SJSA1 (cell line): ENCODE results near the gene PGAP2. TPM values are rescaled to one million over a fixed set of nuclear protein-coding genes. Genes with fewer than 3 reads are reported as not detected.
A peak's percentile ranks its signal among the peaks of the same experiment; 100 is the strongest.
"Not testable (repeated sequence)": the region's sequence is repeated elsewhere in the genome, so short reads cannot be mapped to it uniquely, and the experiment has no call there.

Experiments used
- DNase-seq, 2 experiments: peaks; one replicate each; pipeline ENCODE4 v3.0.0-alpha.2; 2015 to 2020; ENCODE audit warnings: low spot score in 2 of 2, low read depth in 1 of 2
- H3K27ac ChIP-seq: fragments of 250-450 bp; sonication (Bioruptor Pico); 2 replicates; pipeline ENCODE4 v1.5.1; 2020; ENCODE audit warnings: mild to moderate bottlenecking, moderate library complexity
- H3K27me3 ChIP-seq: fragments of 250-450 bp; sonication (Bioruptor Pico); replicated peaks from 2 replicates; pipeline ENCODE4 v1.5.1; 2020; ENCODE audit warnings: mild to moderate bottlenecking, moderate library complexity
- H3K36me3 ChIP-seq: fragments of 250-450 bp; sonication (Bioruptor Pico); 2 replicates; pipeline ENCODE4 v1.5.1; 2020; ENCODE audit warnings: mild to moderate bottlenecking
- H3K4me1 ChIP-seq: fragments of 250-450 bp; sonication (Bioruptor Pico); replicated peaks from 2 replicates; pipeline ENCODE4 v1.6.1; 2021; ENCODE audit warnings: mild to moderate bottlenecking
- H3K4me3 ChIP-seq: fragments of 250-450 bp; sonication (Bioruptor Pico); 2 replicates; pipeline ENCODE4 v1.5.1; 2020; ENCODE audit warnings: mild to moderate bottlenecking
- H3K9me3 ChIP-seq: fragments of 250-450 bp; sonication (Bioruptor Pico); replicated peaks from 2 replicates; pipeline ENCODE4 v1.5.1; 2020; ENCODE audit warnings: mild to moderate bottlenecking
- total RNA-seq: library from RNA; depleted of rRNA; stranded (reverse); fragments of >200 nt; shearing (Covaris generic); gene quantifications from 2 replicates; pipeline ENCODE4 v1.2.3, GENCODE V29; 2014; rRNA removed

Gene PGAP2
- total RNA-seq = 6.7 and 16.1 TPM in 2 replicates

DNA sequence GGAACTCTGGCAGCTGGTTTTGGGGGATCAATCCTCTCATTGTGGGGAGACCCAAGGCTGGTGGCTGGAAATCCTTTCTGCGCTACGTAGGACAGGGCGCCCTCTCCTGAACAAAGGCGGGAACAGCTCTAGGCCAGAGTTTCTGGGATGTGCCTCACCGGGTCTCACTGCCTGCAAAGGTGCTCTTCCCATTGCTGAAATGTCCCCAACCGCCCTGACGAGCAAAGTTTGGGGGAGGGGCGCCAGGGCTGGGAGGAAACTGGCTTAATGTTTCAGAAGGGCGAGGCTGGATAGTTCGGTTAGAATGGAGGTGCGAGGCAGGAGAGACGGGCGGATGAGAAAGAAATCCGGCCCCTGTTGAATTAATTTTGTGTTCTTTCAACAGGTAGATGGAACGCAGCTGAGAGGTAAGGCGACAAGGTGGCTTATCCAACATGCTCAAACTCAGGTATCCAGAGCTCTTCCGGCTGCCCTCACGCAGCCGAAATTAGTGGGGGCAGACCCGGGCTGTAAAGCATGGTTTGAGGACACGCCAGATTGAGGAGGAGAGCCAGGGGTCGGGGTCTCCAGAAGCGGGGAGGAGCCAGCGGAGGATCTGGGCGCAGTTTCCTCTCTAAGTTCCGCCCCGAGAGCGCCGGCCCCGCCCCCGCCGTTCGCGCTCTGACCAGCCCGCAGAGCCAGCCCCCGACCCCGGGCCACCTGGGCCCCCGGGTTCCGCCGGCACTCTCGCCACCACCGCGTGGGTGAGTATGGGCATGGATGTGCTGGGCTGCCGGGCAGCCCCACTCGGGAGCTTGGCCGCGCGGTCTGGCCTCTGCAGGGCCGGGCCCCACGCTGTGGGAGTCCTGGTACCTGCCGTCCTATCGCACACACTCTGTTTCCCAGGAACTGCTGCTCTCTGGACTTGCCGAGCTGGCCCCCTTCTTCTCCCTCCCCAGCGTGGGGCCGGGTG is at the start of gene PGAP2:
Gene PGAP2 (plus strand): TSS at position 652 of the 952 bp plus-strand sequence. CDS start 2,700 bp downstream, outside the sequence.
- H3K9me3 ChIP-seq = no peaks in the 10 kb centered on the region
- H3K27ac ChIP-seq = no peak within 1 kb of the TSS
- peak within 1 kb of the TSS; percentile 45 for H3K4me3 ChIP-seq
- peaks cover 12% of the 10 kb centered on the region for H3K4me1 ChIP-seq
- peak; percentile 57 to 67 for DNase-seq
- no peaks in the 10 kb centered on the region for H3K36me3 ChIP-seq
- H3K27me3 ChIP-seq = no peaks in the 10 kb centered on the region

DNA sequence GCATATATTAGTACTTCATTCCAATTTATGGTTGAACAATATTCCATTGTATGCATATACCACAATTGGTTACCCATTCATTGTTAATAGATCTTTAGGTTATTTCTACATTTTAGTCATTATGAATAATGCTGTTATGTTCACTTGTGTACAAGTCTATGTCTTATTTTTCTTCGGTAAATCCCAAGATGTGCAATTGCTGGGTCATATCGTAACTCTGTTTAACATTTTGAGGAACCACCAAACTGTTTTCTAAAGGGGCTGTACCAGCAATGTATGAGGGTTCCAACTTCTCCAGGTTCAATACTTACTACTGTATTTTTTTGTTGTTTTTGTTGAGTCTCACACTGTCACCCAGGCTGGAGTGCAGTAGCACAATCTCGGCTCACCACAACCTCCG is 44.1 kb upstream of the PGAP2 start:
- Histone ChIP-seq H3K4me1 (no peaks in the 10 kb centered on the region), H3K4me3 (no peak overlapping the region), H3K9me3 (no peaks in the 10 kb centered on the region), H3K27ac (no peak overlapping the region), H3K36me3 (peaks cover 100% of the 10 kb centered on the region), H3K27me3 (no peaks in the 10 kb centered on the region)
- no peak for DNase-seq

DNA sequence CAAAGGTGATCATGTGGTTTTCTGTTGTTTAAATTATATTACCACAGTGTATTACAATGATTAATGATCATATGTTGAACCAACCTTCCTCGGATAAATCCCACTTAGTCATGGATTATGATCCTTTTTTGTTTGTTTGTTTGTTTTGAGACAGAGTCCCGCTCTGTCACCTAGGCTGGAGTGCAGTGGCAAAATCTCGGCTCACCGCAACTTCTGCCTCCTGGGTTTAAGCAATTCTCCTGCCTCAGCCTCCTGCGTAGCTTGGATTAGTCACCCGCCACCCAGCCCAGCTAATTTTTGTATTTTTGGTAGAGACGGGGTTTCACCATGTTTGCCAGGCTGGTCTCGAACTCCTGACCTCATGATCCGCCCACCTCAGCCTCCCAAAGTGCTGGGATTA is 41.5 kb upstream of the PGAP2 start:
- H3K9me3 ChIP-seq, H3K4me1 ChIP-seq, H3K27ac ChIP-seq, H3K27me3 ChIP-seq, H3K4me3 ChIP-seq, DNase-seq: not testable (repeated sequence)
- peaks cover 100% of the 10 kb centered on the region for H3K36me3 ChIP-seq

DNA sequence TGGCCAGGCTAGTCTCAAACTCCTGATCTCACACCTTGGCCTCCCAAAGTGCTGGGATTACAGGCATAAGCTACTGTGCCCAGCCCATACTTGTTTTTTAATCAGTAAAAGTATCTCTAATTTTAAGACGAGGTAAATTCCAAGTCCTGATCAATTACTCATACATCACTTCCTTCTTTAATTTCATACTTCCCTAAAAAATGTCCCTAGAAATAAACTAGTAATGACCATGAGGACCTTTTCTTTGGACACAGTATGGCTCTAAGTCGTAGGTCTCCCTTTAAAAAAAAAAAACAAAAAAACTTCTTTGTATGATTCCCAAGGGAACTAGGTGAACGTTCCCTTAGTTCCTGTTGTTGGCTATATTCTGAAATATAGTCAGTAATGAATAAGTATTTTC is 40.8 kb upstream of the PGAP2 start:
- no peaks in the 10 kb centered on the region for H3K27me3 ChIP-seq
- H3K27ac ChIP-seq = no peak overlapping the region
- H3K9me3 ChIP-seq = no peaks in the 10 kb centered on the region
- H3K4me3 ChIP-seq = no peak overlapping the region
- H3K36me3 ChIP-seq = peaks cover 100% of the 10 kb centered on the region
- H3K4me1 ChIP-seq = no peaks in the 10 kb centered on the region
- no peak for DNase-seq

DNA sequence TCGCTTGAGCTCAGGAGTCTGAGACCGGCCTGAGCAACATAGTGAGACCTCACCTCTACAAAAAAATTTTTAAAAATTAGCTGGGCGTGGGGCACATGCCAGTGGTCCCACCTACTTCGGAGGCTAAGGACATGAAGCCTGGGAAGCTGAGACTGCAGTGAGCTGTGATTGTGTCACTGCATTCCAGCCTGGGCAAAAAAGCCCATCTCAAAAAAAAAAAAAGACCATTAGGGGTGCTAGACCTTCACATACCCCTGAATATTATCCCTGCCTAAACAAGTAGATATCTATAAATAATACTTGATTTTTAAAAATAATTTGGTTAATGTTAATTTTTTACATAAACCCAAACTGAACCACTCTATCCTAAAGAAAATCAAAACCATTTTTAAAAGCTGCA is 35.2 kb upstream of the PGAP2 start:
- DNase-seq = no peak
- no peaks in the 10 kb centered on the region for H3K4me1 ChIP-seq
- H3K9me3 ChIP-seq = no peaks in the 10 kb centered on the region
- H3K4me3 ChIP-seq = no peak overlapping the region
- peaks cover 100% of the 10 kb centered on the region for H3K36me3 ChIP-seq
- H3K27me3 ChIP-seq = no peaks in the 10 kb centered on the region
- H3K27ac ChIP-seq = no peak overlapping the region

DNA sequence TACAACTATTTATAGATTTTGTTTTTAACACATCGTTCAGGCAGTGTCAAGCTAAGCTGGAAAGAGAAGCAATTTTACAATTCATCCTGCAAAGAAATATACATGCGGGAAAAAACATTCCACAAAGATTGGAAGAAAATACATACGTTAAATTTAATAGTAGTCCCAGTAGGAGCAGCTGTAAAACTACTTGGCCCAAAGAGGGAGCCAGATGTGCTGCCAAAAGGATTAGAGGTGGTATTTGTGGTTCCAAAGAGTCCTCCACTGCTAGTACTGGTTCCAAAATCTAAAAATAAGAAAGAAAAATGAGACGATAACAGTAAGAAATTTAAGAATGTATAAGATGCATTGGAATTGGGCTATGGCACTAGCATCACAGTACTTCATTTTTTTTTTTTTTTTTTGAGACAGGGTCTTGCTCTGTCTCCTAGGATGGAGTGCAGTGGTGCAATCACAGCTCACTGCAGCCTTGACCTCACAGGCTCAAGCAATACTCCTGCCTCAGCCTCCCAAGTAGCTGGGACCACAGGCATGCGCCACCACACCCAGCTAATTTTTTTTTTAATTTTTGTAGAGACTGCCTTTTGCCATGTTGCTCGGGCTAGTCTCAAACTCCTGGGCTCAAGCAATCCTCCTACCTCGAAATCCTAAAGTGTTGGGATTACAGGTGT is 32.5 kb upstream of the PGAP2 start:
- Histone ChIP-seq H3K4me1 (no peaks in the 10 kb centered on the region), H3K27me3 (no peaks in the 10 kb centered on the region), H3K27ac (no peak overlapping the region), H3K9me3 (no peaks in the 10 kb centered on the region), H3K36me3 (peaks cover 97% of the 10 kb centered on the region), H3K4me3 (no peak overlapping the region)
- DNase-seq = no peak

DNA sequence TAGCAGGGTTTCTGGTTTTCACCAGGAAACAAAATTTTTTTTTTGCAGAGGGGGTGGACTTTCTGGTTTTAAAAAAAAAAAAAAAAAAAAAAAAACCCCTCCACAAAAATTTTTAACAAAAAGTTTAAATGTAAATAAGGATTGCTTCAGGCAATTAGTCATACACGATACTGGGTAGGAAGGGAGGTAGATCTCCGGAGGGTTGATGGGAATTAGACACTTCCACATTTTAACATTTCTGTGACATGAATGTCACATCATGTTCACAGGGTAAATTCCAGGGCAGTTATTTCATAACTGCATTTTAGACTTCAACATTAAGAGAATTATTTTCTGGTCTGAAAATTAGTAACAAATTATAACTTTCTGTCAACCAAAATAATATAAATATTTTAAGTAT is 26.9 kb upstream of the PGAP2 start:
- Histone ChIP-seq H3K27ac (no peak overlapping the region), H3K4me3 (no peak overlapping the region), H3K4me1 (no peaks in the 10 kb centered on the region; the same call in 1 of the 2 replicates), H3K36me3 (peaks cover 82% of the 10 kb centered on the region), H3K27me3 (no peaks in the 10 kb centered on the region), H3K9me3 (no peaks in the 10 kb centered on the region)
- no peak for DNase-seq

DNA sequence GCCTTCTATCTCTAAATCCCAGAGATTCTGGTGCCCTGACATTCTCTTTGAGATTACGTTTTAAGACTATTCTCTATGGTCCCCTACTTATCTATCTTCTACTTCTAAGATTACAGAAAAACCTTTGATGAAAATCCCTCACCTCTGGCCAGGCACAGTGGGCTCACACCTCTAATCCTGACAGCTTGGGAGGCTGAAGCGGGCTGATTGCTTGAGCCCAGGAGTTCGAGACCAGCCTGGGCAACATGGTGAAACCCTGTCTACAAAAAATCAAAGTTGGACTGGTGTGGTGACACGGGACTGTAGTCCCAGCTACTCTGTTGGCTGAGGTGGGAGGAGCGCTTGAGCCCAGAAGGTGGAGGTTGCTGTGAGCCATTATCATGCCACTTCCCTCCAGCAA is 25.4 kb upstream of the PGAP2 start:
- no peak for DNase-seq
- peaks cover 79% of the 10 kb centered on the region for H3K36me3 ChIP-seq
- H3K27me3 ChIP-seq = no peaks in the 10 kb centered on the region
- no peak overlapping the region for H3K27ac ChIP-seq
- H3K9me3 ChIP-seq = no peaks in the 10 kb centered on the region
- no peak overlapping the region for H3K4me3 ChIP-seq
- H3K4me1 ChIP-seq = peaks cover 9% of the 10 kb centered on the region

DNA sequence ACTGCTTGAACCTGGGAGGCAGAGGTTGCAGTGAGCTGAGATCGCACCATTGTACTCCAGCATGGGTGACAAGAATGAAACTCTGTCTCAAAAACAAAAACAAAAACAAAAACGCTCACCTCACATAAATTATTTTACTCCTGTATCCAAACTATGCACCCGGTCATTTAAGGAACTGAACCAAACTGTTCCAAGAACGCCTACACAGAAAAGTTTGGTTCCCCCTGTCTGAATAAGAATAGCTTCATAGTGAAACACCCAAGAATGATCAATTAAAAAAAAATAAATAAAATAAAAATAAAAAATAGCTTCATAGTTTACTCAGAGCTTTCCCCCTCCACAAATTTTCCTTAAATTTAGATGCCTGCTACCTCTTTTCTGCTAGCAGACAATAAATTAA is 24.7 kb upstream of the PGAP2 start:
- no peak for DNase-seq
- H3K4me3 ChIP-seq = no peak overlapping the region
- no peaks in the 10 kb centered on the region for H3K27me3 ChIP-seq

DNA sequence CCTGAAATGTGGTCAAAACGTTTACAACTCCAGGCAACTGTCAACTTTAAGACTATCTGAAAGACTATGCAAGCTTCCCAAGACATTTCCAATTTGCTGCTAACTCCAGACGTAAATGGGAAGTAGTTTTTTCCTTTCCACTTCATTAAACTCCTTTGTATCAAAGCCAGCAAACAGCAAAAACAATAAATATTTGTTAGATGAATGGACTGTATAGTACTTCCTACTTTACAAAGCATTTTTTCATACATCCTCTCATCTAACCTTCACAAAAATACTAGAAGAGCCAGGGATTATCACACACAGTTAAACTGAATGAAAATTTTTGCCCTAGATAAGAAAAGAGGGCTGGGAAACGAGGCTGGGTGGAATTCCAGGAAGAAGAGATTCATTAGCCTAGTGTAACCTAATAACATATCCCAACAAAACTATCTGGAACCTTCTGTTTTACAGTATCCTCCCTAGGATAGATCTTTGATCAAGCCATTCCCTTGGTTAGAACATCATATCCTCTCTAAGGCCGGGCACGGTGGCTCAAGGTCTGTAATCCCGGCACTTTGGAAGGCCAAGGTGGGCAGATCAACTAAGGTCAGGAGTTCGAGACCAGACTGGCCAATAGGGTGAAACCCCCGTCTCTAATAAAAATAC is 21.5 kb upstream of the PGAP2 start:
- no peak overlapping the region for H3K27ac ChIP-seq

More for the DNA sequence above, 24.7 kb upstream of the PGAP2 start:
- H3K9me3 ChIP-seq = no peaks in the 10 kb centered on the region
- H3K27ac ChIP-seq = no peak overlapping the region
- peaks cover 9% of the 10 kb centered on the region for H3K4me1 ChIP-seq
- H3K36me3 ChIP-seq = peaks cover 79% of the 10 kb centered on the region

DNA sequence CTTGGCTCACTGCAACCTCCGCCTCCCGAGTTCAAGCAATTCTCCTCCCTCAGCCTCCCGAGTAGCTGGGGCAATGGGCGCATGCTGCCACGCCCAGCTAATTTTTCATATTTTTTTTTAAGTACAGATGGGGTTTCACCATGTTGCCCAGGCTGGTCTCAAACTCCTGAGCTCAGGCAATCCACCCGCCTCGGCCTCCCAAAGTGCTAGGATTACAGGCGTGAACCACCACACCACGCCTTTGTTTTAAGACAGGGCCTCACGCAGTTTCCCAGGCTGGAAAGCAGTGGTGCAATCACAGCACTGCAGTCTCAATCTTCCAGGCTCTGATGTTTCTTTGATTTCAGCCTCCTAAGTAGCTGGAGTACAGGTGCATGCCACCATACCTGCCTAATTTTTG is 14.0 kb upstream of the PGAP2 start:
- H3K27ac ChIP-seq, DNase-seq, H3K27me3 ChIP-seq, H3K9me3 ChIP-seq, H3K4me3 ChIP-seq: not testable (repeated sequence)
- peaks cover 18% of the 10 kb centered on the region for H3K4me1 ChIP-seq
- peaks cover 76% of the 10 kb centered on the region for H3K36me3 ChIP-seq

More for the DNA sequence above, 21.5 kb upstream of the PGAP2 start:
- no peaks in the 10 kb centered on the region for H3K9me3 ChIP-seq
- peak in 1 of 2 experiments; percentile 26 for DNase-seq
- H3K4me3 ChIP-seq = no peak overlapping the region
- peaks cover 79% of the 10 kb centered on the region for H3K36me3 ChIP-seq
- H3K27me3 ChIP-seq = no peaks in the 10 kb centered on the region
- H3K4me1 ChIP-seq = peaks cover 9% of the 10 kb centered on the region

DNA sequence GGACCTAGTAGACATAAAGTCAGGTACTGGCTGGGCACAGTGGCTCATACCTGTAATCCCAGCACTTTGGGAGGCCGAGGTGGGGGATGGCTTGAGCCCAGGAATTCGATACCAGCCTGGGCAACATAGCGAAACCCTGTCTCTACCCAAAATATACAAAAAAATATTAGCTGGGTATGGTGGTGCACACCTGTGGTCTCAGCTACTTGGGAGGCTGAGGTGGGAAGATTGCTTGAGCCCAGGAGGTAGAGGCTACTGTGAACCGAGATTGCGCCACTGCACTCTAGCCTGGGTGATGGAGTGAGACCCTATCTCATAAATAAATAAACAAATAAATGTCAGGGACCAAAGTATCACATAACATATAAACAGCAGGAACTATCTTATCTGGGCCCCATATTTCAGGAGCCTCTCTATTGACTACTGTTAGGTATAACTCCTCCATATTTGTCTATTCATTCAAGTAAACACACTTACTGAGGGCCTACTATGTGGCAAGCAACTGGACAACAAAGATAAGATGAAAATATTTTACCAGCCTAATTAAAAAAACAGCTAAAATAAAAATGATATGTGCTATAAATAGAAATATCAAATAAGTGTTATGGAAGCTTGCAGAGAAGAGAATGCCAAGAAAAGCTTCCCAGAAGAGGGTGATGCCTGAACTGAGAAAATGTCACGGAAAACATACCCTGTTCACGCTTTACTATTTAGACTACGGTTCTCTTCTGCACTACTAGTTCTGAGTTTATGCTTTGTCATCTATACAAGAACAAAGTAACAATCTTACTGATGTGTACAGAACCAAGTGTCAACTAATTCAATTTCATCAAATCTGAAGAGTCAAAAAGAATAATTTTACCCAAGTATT is 13.0 kb upstream of the PGAP2 start:
- Histone ChIP-seq H3K27me3 (no peaks in the 10 kb centered on the region), H3K4me1 (peaks cover 18% of the 10 kb centered on the region), H3K36me3 (peaks cover 67% of the 10 kb centered on the region), H3K4me3 (peak overlapping the region; percentile 82; the same call in 1 of the 2 replicates), H3K9me3 (no peaks in the 10 kb centered on the region), H3K27ac (no peak overlapping the region)
- peak in 1 of 2 experiments; percentile 36 for DNase-seq

DNA sequence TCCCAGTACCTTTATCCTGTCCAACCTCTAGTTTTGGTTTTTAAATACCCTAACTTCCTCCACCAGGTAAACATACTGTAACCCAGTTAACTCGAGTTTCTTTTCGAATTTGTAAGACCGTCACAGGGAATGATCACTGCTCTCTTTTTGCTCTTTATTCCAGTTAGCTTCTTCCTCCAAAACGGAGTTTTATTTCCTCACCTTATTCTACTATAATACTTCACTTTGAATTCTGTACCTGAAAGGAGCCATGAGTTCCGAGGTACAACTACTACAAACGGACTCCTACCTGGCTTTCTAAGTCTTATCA is 12.4 kb upstream of the PGAP2 start:
- H3K9me3 ChIP-seq = no peaks in the 10 kb centered on the region
- H3K27me3 ChIP-seq = no peaks in the 10 kb centered on the region
- DNase-seq = no peak
- H3K4me3 ChIP-seq = peak overlapping the region; percentile 82
- H3K36me3 ChIP-seq = peaks cover 61% of the 10 kb centered on the region
- H3K27ac ChIP-seq = no peak overlapping the region
- H3K4me1 ChIP-seq = peaks cover 18% of the 10 kb centered on the region
